ENCODE results near the gene PRKCH. TPM values are rescaled to one million over a fixed set of nuclear protein-coding genes. Genes with fewer than 3 reads are reported as not detected.
"Not testable (repeated sequence)": the region's sequence is repeated elsewhere in the genome, so short reads cannot be mapped to it uniquely, and the experiment has no call there.

PRKCH gene
- polyA plus RNA-seq, 1 donor = 12.7 TPM

- no peak for DNase-seq
Measured at GRCh38 chr14:61395115-61395725, 73.8 kb downstream of the PRKCH start.

DNA sequence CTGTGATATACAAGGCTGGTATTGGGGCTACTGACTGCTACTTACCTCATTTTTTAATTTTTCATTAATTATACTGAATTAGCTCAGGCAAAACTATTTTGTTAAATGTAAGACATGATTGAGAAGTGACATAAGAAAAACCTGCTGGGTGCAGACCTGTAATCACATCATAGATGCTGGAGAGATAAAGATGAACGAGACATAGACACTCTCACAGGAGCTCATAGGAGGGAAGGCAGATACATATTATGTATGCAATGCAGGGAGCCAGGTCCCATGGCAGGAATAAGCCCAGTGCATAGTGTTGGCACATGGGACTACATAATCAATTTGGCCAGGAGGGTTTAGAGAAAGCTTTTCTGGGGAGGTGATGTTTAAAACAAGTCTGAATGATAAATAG lies 74.9 kb downstream of the PRKCH start:
- no peak for DNase-seq

DNA sequence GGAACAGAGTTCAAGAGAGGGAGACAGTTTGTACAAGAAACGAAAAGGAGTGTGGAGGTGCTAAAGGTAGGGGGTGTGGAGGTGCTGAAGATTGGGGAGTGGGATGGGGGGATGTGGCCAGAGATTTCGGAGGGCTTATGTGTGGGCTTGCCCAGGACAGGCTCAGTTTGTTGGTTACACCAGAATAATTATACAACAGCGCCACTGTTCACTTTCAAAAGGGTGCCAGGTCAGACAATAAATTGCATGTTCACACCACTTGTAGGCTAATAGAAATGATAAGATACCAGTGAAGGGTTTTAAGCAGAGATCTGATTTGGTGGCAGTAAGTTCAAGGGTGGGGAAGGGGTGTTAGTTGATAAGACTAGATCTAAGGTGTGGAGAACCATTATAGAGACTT lies 75.3 kb downstream of the PRKCH start:
- DNase-seq = no peak

- no peak for DNase-seq
Measured at GRCh38 chr14:61397615-61398014, 76.2 kb downstream of the PRKCH start.

DNA sequence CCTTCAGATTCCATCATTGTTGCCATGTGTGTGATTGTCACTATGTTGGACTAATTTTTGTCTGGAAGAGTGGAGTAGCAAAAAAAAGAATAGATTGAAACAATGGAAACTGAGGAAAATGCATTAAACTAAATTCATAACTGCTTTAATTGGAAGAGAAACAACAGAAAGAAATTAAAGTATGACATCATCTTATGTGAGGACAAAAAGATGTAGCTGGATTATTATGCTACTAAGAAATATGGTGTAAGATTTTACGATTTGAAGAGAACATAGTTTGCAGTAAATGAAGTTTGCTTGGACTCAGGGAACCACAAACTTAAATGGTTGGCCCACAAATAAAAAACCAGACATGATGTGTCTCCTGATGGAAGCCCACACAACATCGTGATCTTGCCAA lies 76.8 kb downstream of the PRKCH start:
- no peak for DNase-seq

- no peak for DNase-seq
Measured at GRCh38 chr14:61399365-61399764, 78.0 kb downstream of the PRKCH start.

- no peak for DNase-seq
Measured at GRCh38 chr14:61401461-61401860, 80.1 kb downstream of the PRKCH start.

DNA sequence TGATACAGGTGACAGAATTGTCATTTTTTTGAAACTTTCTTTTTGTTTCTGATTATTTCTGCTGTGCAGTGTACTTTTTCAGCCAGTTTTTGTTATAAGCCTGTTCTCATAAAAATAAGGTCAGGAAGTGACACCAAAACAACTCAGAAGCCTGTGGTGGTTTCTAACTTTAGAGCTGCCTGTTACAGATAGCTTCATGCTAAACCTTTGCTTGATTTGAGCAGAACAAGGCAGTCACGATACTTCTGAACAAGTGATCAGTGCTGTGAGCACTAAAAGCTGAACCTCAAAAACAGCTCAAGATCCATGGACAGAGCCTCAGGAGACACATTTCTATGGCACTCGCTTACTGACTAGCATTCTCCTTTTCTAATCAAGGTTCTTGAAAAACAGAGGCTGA lies 82.0 kb downstream of the PRKCH start:
- no peak for DNase-seq

- no peak for DNase-seq
Measured at GRCh38 chr14:61404637-61405036, 83.3 kb downstream of the PRKCH start.

DNA sequence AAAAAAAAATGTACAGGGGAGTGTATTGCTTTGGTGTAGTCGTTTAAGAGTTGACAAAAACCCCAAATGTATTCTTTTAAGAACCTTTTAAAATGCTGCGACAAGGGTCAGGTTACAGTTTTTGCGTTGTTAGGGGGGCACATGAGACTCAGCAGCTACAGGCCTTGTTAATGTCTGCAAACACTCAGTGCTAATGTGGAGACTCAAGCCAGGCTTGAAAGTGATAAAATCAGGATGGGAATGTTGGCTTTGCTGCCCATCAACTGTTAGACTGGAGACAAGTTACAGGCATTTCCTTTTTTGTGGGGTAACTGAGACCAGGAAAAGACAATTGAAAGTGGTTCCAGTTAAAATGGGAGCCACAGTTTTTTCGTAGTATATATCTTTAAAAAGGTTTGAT lies 84.8 kb downstream of the PRKCH start:
- no peak for DNase-seq

- no peak for DNase-seq
Measured at GRCh38 chr14:61406675-61407074, 85.3 kb downstream of the PRKCH start.

GRCh38 chr14:61408498-61408897 lies 87.1 kb downstream of the PRKCH start:
- DNase-seq = no peak

DNA sequence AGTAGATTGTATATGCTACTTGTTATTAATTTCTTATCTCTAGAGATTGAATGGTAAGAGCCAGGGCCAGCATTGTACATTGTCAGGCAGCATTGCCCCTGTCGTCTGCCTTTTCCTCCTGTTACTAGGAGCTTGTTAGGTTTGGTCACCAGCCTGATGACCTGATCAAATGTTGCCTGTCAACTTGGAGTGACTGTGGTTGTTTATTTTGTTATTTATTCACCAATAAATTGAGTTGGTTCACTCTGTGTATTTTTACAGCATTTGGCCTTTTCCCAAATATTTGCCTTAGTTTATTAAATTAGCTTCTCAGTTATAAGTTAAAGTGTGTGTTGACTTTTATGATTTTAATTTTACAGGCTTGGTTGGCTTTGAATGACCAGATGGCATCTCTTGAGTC lies 88.4 kb downstream of the PRKCH start:
- DNase-seq = no peak

DNA sequence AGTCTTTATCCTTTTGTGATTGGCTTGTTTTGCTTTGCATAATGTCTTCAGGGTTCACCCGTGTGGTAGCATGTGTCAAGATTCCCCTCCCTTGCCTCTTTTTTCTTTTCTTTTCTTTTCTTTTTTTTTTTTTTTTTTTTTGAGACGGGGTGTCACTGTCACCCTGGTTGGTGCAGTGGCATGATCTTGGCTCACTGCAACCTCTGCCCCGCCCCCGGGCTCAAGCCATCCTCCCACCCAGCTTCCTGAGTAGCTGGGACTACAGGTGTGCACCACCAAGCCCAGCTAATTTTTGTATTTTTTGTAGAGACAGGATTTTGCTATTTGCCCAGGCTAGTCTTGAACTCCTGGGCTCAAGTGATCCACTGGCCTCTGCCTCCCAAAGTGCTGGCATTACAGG lies 94.6 kb downstream of the PRKCH start:
- not testable (repeated sequence) for DNase-seq

GRCh38 chr14:61416591-61416990 lies 95.2 kb downstream of the PRKCH start:
- no peak for DNase-seq

GRCh38 chr14:61417141-61417540 lies 95.8 kb downstream of the PRKCH start:
- DNase-seq = no peak

DNA sequence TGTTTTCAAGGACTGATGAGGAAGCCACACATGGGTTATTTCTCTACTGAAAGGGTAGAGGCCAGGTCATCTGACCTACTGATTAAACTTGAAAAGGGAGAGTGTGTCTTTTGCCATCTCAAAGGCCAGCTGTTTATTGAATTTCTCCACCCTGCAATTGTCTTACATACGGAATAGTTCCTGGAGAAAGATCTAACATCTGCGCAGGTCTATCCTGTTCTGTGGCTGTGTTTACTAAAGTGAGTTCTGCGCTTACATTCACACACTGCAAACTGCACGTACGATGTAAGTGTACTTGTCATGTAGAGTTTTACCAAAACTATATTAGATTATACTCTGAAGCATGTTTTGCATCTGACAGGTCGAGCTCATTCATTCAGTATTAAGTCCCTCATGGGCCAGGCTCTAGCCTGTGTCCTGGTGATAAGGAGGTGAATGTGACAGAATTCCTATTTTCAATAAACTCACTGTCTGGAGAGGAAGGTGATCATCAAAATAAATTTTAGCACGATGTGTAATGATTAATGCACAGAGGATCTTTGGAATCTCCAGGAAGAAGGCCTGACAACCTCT lies 96.6 kb downstream of the PRKCH start:
- DNase-seq = no peak

DNA sequence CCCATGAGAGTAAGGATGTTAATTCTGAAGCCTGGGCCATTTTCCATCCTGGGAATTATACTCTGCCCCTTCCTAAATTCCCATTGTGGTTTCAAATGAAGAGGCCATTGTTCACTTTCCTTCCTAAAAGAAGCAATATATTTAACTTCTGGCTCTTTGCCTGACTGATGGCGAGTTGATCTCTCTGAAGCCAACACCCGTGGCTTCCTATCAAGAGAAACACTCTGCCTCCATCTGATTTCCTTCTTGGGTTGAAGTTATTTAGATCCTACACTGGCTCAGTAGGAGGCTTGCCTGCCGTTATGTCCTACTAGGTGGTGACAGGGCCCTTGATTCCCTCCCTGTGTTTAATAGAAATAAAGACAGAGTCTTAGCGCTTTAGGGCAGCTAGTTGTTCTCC lies 97.4 kb downstream of the PRKCH start:
- DNase-seq = no peak

DNA sequence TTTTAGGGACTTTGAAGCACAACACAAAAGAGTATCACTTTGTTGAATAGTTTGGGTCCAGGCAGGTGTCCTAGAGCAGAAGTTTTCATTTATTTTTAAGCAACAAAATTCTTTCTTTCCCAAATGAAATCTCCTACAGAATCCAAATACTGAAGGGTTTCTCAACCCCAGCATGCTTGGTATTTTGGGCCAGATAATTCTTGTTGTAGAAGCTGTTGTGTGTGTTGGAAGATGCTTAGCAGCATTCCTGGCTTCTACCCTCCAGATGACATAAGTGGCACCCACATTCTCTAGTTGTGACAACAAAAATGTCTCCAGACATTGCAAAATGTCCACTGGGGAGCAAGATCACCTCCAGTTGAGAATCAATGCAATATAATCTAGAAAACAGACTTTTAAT lies 97.8 kb downstream of the PRKCH start:
- DNase-seq = no peak

- DNase-seq = no peak
Measured at GRCh38 chr14:61420326-61420725, 98.9 kb downstream of the PRKCH start.

GRCh38 chr14:61421212-61421923 lies 100.0 kb downstream of the PRKCH start:
- DNase-seq = no peak

GRCh38 chr14:61426048-61426447 lies 104.7 kb downstream of the PRKCH start:
- DNase-seq = no peak

DNA sequence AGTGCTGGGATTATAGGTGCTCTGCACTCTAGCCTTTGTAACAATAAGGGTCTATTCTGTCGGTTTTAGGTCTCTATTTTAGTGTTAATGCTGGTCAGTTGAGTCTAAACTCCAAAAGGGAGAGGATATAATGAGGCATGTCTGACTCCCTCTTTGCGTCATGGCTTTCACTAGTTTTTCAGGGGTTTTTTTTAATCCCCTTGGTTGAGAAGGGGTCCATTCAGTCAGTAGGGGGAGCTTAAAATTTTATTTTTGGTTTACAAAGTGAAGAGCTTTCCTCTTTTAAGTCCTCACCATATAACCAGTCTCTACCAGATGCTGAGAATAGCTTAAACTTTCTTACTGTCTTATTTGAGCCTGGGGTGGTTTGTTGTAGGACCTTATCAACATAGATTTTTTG lies 106.9 kb downstream of the PRKCH start:
- DNase-seq = no peak

GRCh38 chr14:61429316-61429715 lies 107.9 kb downstream of the PRKCH start:
- no peak for DNase-seq

Measured in hindlimb muscle (tissue), 1 donor.